ENCODE results near the gene CBX5.

DNA sequence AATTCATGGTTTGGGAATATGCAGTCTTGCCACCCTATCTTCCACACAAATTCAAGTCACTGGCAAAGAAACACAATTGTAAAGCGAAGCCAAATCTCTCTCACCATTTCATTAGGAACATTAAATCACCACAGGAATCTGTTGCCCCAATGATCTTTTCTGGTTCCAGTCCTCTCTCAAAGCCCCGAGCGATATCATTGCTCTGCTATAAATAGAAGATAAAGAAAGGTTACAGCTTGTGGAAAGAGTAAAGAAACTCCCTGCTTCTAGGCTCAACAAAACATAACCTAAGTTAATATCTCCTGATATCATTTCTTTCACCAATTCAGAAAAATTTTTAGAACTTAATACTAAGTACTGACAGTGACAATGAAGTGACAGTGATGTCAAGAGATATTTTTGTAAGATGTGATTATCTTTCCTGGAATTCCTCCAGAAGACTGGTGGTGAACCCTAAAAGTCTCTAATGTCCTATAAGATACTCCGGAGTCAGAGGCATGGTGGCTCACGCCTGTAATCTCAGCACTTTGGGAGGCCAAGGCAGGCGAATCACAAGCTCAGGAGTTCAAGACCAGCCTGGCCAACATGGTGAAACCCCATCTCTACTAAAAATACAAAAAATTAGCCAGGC, 33.8 kb downstream of the CBX5 start:
- TF ChIP-seq, protein P1, sequence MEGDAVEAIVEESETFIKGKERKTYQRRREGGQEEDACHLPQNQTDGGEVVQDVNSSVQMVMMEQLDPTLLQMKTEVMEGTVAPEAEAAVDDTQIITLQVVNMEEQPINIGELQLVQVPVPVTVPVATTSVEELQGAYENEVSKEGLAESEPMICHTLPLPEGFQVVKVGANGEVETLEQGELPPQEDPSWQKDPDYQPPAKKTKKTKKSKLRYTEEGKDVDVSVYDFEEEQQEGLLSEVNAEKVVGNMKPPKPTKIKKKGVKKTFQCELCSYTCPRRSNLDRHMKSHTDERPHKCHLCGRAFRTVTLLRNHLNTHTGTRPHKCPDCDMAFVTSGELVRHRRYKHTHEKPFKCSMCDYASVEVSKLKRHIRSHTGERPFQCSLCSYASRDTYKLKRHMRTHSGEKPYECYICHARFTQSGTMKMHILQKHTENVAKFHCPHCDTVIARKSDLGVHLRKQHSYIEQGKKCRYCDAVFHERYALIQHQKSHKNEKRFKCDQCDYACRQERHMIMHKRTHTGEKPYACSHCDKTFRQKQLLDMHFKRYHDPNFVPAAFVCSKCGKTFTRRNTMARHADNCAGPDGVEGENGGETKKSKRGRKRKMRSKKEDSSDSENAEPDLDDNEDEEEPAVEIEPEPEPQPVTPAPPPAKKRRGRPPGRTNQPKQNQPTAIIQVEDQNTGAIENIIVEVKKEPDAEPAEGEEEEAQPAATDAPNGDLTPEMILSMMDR (IDR thresholded peaks at IDR 0.05): no peak
- no peak for TF ChIP-seq EP300 (IDR thresholded peaks at IDR 0.05)

Data from sigmoid colon (tissue), 4 donors.